WI38 (cell line): ENCODE data around the gene SPAAR.

ENCODE experiments used
- H3K4me3 ChIP-seq: 2 replicates; pipeline ENCODE4 v1.5.1; 2011; ENCODE audit warnings: low read depth, mild to moderate bottlenecking, control low read depth, low read length
- TF ChIP-seq, protein P1 (sequence below): IDR thresholded peaks from 2 replicates; pipeline ENCODE4 v1.5.1; 2012; ENCODE audit warnings: low read depth, mild to moderate bottlenecking, control low read depth, low read length

Gene SPAAR

DNA sequence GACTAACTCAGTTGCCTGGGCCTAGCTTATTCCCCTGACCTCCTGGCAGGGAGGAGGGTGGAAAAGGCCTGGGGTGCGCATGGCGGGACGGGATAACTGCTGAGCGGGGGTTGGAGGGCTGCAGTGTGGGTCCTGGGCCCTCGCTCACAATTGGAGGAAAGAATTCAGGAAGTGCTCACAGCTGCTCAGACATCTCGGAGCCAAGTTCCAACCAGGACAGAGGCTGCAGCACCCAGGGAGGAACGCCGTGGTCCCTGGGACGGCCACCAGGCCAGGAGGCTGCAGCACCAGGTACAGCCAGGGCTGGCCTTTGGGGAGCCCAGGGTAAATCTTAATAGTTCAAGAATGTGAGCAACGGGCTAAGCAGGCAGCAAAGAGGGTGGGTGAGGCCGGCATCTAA is at the start of gene SPAAR:
SPAAR (plus strand) TSS at position 217 of the 400 bp plus-strand sequence. CDS start 974 bp downstream, outside the sequence.
- H3K4me3 ChIP-seq: 0 out of 2 replicates have a peak within 1 kb of the TSS, but pooled peaks have one; percentile 25

GRCh38 chr9:35859990-35860339 is 49.3 kb upstream of the SPAAR start:
- TF ChIP-seq, protein P1, sequence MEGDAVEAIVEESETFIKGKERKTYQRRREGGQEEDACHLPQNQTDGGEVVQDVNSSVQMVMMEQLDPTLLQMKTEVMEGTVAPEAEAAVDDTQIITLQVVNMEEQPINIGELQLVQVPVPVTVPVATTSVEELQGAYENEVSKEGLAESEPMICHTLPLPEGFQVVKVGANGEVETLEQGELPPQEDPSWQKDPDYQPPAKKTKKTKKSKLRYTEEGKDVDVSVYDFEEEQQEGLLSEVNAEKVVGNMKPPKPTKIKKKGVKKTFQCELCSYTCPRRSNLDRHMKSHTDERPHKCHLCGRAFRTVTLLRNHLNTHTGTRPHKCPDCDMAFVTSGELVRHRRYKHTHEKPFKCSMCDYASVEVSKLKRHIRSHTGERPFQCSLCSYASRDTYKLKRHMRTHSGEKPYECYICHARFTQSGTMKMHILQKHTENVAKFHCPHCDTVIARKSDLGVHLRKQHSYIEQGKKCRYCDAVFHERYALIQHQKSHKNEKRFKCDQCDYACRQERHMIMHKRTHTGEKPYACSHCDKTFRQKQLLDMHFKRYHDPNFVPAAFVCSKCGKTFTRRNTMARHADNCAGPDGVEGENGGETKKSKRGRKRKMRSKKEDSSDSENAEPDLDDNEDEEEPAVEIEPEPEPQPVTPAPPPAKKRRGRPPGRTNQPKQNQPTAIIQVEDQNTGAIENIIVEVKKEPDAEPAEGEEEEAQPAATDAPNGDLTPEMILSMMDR: no peak

More for the DNA sequence above, at the start of gene SPAAR:
- TF ChIP-seq, protein P1: no peak

GRCh38 chr9:35861161-35861897 is 48.0 kb upstream of the SPAAR start:
- TF ChIP-seq, protein P1: no peak
- H3K4me3 ChIP-seq: no peak overlapping the region

More at GRCh38 chr9:35859990-35860339, 49.3 kb upstream of the SPAAR start:
- no peak overlapping the region for H3K4me3 ChIP-seq

GRCh38 chr9:35862328-35862727 is 47.0 kb upstream of the SPAAR start:
- TF ChIP-seq, protein P1: no peak
- no peak overlapping the region for H3K4me3 ChIP-seq

DNA sequence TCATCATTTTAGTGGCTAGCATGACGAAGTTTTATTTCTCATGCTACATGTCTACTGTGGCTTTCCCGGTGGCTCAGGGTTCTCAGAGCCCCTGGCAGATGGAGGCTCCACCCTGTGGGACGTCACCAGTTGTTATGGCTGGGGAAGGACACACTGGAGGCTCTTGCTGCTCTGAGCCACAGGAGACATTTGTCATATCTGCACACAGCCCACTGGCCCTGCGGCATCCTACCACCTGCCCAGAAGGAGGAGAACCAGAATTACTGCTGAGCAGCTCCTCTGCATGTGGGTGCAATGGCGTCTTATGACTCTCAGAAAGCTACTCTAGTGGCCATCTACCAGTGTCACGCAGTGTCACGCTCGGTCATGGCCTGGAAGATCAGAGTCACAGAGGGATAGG is 45.7 kb upstream of the SPAAR start:
- no peak overlapping the region for H3K4me3 ChIP-seq
- TF ChIP-seq, protein P1: no peak

GRCh38 chr9:35864695-35865255 is 44.5 kb upstream of the SPAAR start:
- H3K4me3 ChIP-seq: no peak overlapping the region
- TF ChIP-seq, protein P1: no peak

DNA sequence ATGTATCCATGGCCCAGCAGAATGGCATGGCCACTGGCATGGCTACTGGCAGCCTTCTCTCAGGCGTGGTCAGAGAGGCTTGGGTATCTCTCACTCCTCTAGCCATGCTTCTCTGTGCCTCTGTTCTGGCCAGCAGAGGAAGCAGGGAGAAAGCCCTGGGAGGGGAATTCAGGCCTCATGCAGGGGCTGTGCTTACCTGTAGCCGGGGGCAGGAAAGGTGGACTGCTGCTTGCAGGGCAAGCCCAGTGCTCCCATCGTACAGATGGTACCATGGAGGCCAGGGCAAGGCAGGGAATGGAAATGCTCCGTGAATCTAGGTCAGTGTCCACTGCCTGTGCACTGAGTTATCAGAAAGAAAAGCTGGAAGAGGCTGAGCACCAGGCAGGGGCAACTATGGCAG is 41.8 kb upstream of the SPAAR start:
- TF ChIP-seq, protein P1: no peak
- no peak overlapping the region for H3K4me3 ChIP-seq
